GM19035 (cell line): ENCODE data around the gene SLC44A4.
"Not testable (repeated sequence)": the region's sequence is repeated elsewhere in the genome, so short reads cannot be mapped to it uniquely, and the experiment has no call there.

Source experiments
- ATAC-seq: cut with Tn5 transposase; IDR thresholded peaks from one replicate; pipeline ENCODE4 v1.9.1; 2021; ENCODE audit not compliant: unreplicated experiment

The SLC44A4 gene

GRCh38 chr6:31860349-31860748 is 18.4 kb downstream of the SLC44A4 start:
- ATAC-seq = no peak

GRCh38 chr6:31859923-31860322 is 18.9 kb downstream of the SLC44A4 start:
- ATAC-seq = no peak

- ATAC-seq = no peak
Measured at GRCh38 chr6:31858707-31859106, 20.1 kb downstream of the SLC44A4 start.

DNA sequence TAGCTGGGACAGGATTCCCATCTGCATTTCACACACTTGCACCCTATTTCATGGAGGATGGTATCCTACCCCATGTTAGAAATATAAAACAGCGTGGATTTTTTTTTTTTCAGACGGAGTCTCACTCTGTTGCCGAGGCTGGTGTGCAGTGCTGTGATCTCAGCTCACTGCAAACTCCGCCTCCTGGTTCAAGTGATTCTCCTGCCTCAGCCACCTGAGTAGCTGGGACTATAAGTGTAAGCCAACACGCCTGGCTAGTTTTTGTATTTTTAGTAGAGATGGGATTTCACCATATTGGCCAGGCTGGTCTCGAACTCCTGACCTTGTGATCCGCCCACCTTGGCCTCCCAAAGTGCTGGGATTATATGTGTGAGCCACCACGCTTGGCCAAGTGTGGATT is 21.0 kb downstream of the SLC44A4 start:
- ATAC-seq = not testable (repeated sequence)

DNA sequence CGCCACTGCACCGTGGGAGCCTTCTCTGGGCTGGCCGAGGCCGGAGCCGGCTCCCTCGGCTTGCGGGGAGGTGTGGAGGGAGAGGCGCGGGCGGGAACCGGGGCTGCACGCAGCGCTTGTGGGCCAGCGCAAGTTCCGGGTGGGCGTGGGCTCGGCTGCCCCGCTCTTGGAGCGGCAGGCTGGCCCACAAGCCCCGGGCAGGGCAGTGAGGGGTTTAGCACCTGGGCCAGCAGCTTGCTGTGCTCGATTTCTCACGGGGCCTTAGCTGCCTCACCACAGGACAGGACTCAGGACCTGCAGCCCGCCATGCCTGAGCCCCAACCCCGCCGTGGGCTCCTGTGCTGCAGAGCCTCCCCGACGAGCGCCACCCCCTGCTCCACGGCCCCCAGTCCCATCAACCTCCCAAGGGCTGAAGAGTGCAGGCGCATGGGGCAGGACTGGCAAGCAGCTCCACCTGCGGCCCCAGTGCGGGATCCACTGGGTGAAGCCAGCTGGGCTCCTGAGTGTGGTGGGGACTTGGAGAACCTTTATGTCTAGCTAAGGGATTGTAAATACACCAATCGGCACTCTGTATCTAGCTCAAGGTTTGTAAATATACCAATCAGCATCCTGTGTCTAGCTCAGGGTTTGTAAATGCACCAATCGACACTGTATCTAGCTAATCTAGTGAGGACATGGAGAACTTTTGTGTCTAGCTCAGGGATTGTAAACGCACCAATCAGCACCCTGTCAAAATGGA is 26.6 kb downstream of the SLC44A4 start:
- ATAC-seq = not testable (repeated sequence)

GRCh38 chr6:31851485-31851832 is 27.3 kb downstream of the SLC44A4 start:
- ATAC-seq = no peak

- no peak for ATAC-seq
Measured at GRCh38 chr6:31850765-31851484, 27.9 kb downstream of the SLC44A4 start.

GRCh38 chr6:31847276-31847978 is 31.4 kb downstream of the SLC44A4 start:
- no peak for ATAC-seq

- ATAC-seq = no peak
Measured at GRCh38 chr6:31844507-31844906, 34.3 kb downstream of the SLC44A4 start.

DNA sequence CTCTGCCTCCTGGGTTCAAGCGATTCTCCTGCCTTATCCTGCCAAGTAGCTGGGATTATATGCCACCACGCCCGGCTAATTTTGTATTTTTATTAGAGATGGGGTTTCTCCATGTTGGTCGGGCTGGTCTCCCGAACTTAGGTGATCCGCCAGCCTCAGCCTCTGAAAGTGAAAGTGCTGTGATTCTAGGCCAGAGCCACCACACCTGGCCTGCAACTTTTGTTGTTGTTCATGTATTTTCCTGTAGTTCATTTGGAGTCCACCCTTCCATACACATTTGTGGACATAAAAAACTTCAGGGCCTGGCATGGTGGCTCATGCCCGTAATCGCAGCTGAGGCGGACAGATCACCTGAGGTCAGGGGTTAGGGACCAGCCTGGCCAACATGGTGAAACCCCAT is 36.7 kb downstream of the SLC44A4 start:
- ATAC-seq = no peak

- not testable (repeated sequence) for ATAC-seq
Measured at GRCh38 chr6:31839779-31840126, 39.0 kb downstream of the SLC44A4 start.

DNA sequence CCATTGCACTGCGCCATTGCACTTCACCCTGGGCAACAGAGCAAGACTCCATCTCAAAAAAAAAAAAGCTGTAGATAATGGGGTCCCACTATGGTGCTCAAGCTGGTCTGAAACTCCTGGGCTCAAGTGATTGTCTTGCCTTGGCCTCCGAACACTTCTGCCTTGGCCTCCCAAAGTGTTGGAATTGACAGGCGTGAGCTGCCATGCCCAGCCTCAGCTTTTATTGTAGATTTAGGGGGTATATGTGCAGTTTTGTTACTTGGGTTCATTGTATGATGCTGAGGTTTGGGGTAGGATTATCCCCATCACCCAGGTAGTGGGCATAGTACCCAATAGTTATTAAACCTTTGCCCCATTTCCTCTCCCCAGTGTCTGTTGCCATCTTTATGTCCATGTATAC is 39.8 kb downstream of the SLC44A4 start:
- ATAC-seq = no peak

GRCh38 chr6:31838114-31838553 is 40.7 kb downstream of the SLC44A4 start:
- not testable (repeated sequence) for ATAC-seq

DNA sequence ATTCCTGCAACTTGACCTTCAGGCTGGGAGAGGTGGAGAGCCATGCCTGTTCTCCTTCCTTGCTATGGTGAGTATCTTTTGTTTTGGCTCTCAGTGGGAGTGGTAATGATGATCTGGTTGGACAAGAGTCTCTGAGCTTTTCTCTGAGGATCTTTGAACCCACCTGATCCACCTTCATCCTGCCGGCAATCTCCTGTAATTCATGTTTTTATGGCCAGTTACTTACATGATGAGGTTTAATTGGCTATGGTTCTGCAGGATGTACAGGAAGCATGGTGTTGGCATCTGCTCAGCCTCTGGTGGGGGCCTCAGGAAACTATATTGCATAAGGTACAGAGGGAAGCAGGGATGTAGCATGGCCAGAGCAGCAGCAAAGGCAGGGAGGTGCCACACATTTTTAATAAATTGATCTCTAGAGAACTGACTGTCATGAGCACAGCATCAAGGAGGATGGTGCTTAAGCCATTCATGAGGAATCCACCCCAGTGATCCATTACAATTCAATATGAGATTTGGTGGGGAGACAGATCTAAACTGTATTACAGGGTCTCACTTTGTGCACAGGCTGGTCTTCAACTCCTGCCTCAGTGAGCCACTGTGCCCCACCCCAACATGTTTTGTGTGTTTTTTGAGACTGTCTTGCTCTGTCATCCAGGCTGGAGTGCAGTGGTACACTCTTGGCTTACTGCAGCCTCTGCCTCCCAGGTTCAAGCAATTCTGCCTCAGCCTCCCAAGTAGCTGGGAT is 41.3 kb downstream of the SLC44A4 start:
- no peak for ATAC-seq

DNA sequence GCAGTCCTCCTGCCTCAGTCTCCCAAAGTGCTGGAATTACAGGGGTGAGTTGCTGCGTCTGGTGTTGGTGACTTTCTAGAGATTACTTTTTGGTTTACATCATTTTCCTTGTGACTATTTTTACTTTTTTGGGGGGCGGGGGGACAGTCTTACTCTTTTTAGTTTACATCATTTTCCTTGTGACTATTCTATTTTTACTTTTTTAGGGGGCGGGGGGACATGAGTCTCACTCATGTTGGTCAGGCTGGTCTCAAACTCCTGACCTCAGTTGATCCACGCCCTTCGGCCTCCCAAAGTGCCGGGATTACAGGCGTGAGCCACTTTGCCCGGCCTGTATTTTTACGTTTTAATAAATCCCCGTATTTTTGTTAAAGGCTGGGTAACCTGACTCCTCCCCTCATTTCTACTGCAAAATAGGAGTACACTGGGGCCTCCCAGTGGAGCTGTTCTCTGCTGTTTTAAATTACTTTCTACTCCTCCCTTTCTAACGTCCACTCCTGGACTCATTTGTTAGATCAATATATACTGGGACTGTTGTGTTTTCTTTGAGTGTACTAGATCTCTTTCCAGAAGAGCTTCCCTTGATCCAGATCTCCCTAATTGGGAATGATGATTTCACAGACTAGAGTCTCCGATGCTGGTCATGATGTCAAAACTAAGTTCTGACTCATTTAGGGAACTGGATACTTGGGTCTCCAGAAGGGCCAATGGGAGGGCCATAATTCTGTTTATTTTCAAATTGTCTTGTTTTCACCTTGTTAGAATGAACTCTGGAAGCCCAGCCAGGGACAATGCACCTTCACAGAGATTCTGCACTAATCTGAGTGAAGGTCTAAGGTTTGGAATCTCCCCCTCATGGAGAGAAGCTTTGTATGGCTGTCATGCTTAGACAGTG is 42.1 kb downstream of the SLC44A4 start:
- no peak for ATAC-seq

GRCh38 chr6:31836047-31836473 is 42.7 kb downstream of the SLC44A4 start:
- no peak for ATAC-seq

DNA sequence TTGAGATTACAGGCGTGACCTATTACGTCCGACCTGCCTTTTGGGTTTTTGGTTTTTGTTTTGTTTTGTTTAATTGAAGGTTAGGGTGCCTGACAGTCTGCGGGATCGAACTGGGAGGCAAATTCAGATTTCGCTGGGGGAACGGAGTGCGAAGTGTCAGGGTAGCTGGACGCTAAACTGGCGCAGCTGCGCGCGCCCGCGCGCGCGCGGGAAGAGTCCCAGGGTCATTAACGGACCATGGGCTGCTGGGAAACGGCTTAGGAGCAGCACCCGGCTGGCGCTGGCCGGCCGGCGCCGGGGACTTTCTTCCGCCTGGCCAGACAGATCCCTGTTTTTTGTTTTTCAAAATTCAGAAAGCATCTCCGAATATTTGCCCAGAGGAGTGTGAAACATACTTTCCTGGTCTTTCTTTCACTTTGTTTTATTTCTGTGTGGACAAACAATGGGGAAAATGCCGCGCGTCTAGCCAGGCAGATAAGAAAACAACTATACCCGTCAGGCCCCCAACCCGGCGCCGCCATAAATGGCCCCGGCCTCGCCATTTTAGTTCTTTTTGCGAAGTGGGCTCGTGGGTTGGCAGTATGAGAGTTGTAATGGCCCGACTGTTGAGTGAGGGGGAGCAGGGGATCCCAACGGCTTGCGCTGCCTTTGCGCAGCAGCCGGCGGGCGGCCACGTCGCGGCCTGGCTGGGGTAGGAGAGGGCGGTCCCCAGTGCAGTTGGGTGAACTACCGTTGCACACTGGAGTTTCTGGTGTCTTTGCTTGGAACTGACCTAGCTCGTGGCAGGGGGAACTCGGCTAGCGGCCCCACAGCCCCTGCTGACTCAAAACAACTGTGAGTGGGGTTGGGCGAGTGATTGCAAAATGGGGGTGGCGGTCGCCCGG is 44.2 kb downstream of the SLC44A4 start:
- no peak for ATAC-seq

DNA sequence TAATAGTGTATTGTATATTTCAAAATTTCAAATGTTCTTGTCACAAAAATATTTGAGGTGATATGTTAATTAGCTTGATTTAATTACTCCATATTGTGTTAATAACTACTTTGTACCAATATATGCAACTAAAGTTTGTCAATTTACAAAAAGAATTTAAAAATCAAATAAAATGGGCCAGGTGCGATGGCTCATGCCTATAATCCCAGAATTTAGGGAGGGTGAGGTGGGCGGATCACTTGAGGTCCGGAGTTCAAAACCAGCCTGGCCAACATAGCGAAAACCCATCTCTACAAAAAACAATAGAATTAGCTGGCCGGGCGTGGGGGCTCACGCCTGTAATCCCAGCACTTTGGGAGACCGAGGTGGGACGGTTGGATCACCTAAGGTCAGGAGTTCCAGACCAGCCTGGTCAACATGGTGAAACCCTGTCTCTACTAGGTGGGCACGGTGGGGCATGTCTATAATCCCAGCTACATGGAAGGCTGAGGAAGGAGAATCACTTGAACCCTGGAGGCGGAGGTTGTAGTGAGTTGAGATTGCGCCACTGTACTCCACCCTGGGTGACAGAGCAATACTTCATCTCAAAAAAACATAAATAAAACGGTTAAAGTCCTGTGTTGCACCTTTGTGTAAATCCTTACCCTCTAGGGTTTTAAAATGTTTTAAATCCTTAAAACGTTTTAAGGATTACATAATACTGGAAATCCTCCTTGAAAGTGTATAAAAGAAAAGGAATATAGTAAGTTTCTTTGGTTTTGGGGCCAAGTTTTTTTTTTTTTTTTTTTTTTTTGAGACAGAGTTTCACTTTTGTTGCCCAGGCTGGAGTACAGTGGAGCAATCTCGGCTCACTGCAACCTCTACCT is 47.2 kb downstream of the SLC44A4 start:
- ATAC-seq = no peak
